IMR-90 (cell line): ENCODE measurements around the gene ATP1A3.

Source experiments
- BHLHE40 ChIP-seq: fragments of 150-350 bp; IDR thresholded peaks from 2 replicates; pipeline ENCODE4 v1.6.1; 2016; ENCODE audit warnings: mild to moderate bottlenecking, low read depth, low read length
- MAFK ChIP-seq: IDR thresholded peaks from 2 replicates; pipeline ENCODE4 v1.6.1; 2012; ENCODE audit warnings: low read depth, low read length, improper control_type of control experiment
- MAZ ChIP-seq: IDR thresholded peaks from 2 replicates; pipeline ENCODE4 v1.6.1; 2012; ENCODE audit warnings: low read depth, mild to moderate bottlenecking, low read length, improper control_type of control experiment, moderate library complexity, borderline replicate concordance
- MXI1 ChIP-seq: IDR thresholded peaks from 2 replicates; pipeline ENCODE4 v1.6.1; 2012; ENCODE audit warnings: low read depth, mild to moderate bottlenecking, low read length, moderate library complexity, borderline replicate concordance
- NFE2L2 ChIP-seq: fragments of 150-350 bp; IDR thresholded peaks from 2 replicates; pipeline ENCODE4 v1.6.1; 2016; ENCODE audit warnings: low read depth, mild to moderate bottlenecking, low read length
- POLR2A ChIP-seq: IDR thresholded peaks from 2 replicates; pipeline ENCODE4 v1.6.1; 2012; ENCODE audit warnings: mild to moderate bottlenecking, low read depth, low read length
- RAD21 ChIP-seq: IDR thresholded peaks from 2 replicates; pipeline ENCODE4 v1.6.1; 2012; ENCODE audit warnings: low read length, improper control_type of control experiment
- RCOR1 ChIP-seq: IDR thresholded peaks from 2 replicates; pipeline ENCODE4 v1.6.1; 2012; ENCODE audit warnings: mild to moderate bottlenecking, low read length, improper control_type of control experiment; ENCODE audit not compliant: insufficient replicate concordance
- RFX5 ChIP-seq: IDR thresholded peaks from 2 replicates; pipeline ENCODE4 v1.8.0; 2012; ENCODE audit warnings: low read depth, mild to moderate bottlenecking, low read length, moderate library complexity
- SMC3 ChIP-seq: fragments of 150-350 bp; IDR thresholded peaks from 2 replicates; pipeline ENCODE4 v1.6.1; 2016; ENCODE audit warnings: low read depth, mild to moderate bottlenecking, antibody characterized with exemption, low read length, moderate library complexity
- TF ChIP-seq, protein P1 (sequence below): conservative IDR thresholded peaks from 2 replicates; pipeline ENCODE4 v1.5.1; 2012; ENCODE audit warnings: mild to moderate bottlenecking, low read depth, low read length, improper control_type of control experiment
- TF ChIP-seq, protein P2 (sequence below): fragments of 150-350 bp; IDR thresholded peaks from 2 replicates; pipeline ENCODE4 v1.6.1; 2017; ENCODE audit warnings: mild to moderate bottlenecking, antibody characterized with exemption, low read length, low read depth
- TF ChIP-seq, protein P3 (sequence below): fragments of 150-350 bp; IDR thresholded peaks from 2 replicates; pipeline ENCODE4 v1.6.1; 2016; ENCODE audit warnings: low read depth, mild to moderate bottlenecking, low read length, moderate library complexity, borderline replicate concordance

DNA sequence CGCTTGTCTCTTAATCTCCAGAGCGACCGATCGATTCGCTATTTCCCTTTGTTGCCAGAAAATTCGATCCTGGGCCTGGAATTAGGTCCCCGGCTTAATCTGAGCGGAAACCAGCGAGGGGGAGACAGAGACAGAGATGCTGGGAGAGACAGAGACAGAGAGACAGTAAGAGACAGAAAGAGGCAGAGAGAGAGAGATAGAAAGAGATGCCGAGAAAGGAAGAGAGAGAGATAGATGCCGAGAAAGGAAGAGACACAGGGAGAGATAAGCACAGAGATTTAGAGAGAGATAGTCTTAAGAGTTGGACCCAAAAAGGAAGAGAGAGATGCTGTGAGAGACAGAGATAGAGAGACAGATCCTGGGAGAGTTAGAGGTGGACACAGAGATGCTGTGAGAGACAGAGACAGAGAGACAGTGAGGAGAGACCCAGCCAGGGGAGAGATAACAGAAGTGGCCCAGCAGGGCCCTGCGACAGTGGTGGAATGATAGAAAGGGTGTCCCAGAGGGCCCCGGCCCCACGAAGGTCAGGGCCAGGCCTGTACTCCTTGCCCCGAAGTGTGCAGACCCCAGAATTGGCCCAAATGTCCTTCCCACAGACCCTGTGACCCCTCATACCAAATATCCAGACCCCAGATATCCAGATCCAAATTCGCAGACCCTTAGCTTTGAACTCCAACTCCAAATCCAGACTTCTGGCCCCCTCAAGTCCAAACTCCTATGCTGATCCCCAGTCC lies 67.1 kb downstream of the ATP1A3 start:
- TF ChIP-seq, protein P1, sequence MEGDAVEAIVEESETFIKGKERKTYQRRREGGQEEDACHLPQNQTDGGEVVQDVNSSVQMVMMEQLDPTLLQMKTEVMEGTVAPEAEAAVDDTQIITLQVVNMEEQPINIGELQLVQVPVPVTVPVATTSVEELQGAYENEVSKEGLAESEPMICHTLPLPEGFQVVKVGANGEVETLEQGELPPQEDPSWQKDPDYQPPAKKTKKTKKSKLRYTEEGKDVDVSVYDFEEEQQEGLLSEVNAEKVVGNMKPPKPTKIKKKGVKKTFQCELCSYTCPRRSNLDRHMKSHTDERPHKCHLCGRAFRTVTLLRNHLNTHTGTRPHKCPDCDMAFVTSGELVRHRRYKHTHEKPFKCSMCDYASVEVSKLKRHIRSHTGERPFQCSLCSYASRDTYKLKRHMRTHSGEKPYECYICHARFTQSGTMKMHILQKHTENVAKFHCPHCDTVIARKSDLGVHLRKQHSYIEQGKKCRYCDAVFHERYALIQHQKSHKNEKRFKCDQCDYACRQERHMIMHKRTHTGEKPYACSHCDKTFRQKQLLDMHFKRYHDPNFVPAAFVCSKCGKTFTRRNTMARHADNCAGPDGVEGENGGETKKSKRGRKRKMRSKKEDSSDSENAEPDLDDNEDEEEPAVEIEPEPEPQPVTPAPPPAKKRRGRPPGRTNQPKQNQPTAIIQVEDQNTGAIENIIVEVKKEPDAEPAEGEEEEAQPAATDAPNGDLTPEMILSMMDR = no peak
- TF ChIP-seq, protein P2, sequence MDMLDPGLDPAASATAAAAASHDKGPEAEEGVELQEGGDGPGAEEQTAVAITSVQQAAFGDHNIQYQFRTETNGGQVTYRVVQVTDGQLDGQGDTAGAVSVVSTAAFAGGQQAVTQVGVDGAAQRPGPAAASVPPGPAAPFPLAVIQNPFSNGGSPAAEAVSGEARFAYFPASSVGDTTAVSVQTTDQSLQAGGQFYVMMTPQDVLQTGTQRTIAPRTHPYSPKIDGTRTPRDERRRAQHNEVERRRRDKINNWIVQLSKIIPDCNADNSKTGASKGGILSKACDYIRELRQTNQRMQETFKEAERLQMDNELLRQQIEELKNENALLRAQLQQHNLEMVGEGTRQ = no peak
- TF ChIP-seq MAZ = no peak
- TF ChIP-seq POLR2A = no peak
- no peak for TF ChIP-seq NFE2L2
- TF ChIP-seq, protein P3, sequence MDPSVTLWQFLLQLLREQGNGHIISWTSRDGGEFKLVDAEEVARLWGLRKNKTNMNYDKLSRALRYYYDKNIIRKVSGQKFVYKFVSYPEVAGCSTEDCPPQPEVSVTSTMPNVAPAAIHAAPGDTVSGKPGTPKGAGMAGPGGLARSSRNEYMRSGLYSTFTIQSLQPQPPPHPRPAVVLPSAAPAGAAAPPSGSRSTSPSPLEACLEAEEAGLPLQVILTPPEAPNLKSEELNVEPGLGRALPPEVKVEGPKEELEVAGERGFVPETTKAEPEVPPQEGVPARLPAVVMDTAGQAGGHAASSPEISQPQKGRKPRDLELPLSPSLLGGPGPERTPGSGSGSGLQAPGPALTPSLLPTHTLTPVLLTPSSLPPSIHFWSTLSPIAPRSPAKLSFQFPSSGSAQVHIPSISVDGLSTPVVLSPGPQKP = no peak
- no peak for TF ChIP-seq RAD21
- TF ChIP-seq BHLHE40 = no peak
- no peak for TF ChIP-seq RFX5
- no peak for TF ChIP-seq MAFK
- no peak for TF ChIP-seq SMC3
- no peak for TF ChIP-seq RCOR1
- no peak for TF ChIP-seq MXI1
